Smooth muscle cell (in vitro differentiated cells): ENCODE results near the gene HTRA3. TPM values are rescaled to one million over a fixed set of nuclear protein-coding genes. Genes with fewer than 3 reads are reported as not detected.

Experiments used
- DNase-seq: peaks from one replicate; lab custom pipeline; 2025; ENCODE audit not compliant: unreplicated experiment; lab: John Stamatoyannopoulos, UW
- H2AFZ ChIP-seq: fragments of 200-600 bp; sonication (generic); 2 replicates; pipeline ENCODE4 v1.6.0; 2016; ENCODE audit warnings: antibody characterized with exemption, low read depth, mild to moderate bottlenecking
- H3F3A ChIP-seq: fragments of 200-600 bp; sonication (generic); 2 replicates; pipeline ENCODE4 v1.6.0; 2017; ENCODE audit warnings: antibody characterized with exemption, low read depth
- H3K27ac ChIP-seq: fragments of 200-600 bp; sonication (generic); 2 replicates; pipeline ENCODE4 v1.5.1; 2016; ENCODE audit warnings: low read depth, mild to moderate bottlenecking
- H3K27me3 ChIP-seq: fragments of 200-600 bp; sonication (generic); 2 replicates; pipeline ENCODE4 v1.6.1; 2016; ENCODE audit warnings: low read depth, mild to moderate bottlenecking
- H3K36me3 ChIP-seq: fragments of 200-600 bp; sonication (generic); 2 replicates; pipeline ENCODE4 v1.5.1; 2016; ENCODE audit warnings: low read depth
- H3K4me1 ChIP-seq: fragments of 200-600 bp; sonication (generic); 2 replicates; pipeline ENCODE4 v1.5.1; 2016; ENCODE audit warnings: low read depth
- H3K4me2 ChIP-seq: fragments of 200-600 bp; sonication (generic); 2 replicates; pipeline ENCODE4 v1.6.0; 2016; ENCODE audit warnings: mild to moderate bottlenecking
- H3K4me3 ChIP-seq: fragments of 200-600 bp; sonication (generic); 2 replicates; pipeline ENCODE4 v1.5.1; 2016; ENCODE audit warnings: mild to moderate bottlenecking
- H3K79me2 ChIP-seq: fragments of 200-600 bp; sonication (generic); 2 replicates; pipeline ENCODE4 v1.6.0; 2016; ENCODE audit warnings: low read depth, mild to moderate bottlenecking
- H3K9ac ChIP-seq: fragments of 200-600 bp; sonication (generic); 2 replicates; pipeline ENCODE4 v1.6.0; 2016; ENCODE audit warnings: low read depth
- H3K9me3 ChIP-seq: fragments of 200-600 bp; sonication (generic); replicated peaks from 2 replicates; pipeline ENCODE4 v1.5.1; 2016; ENCODE audit warnings: low read depth
- H4K20me1 ChIP-seq: fragments of 200-600 bp; sonication (generic); 2 replicates; pipeline ENCODE4 v1.6.0; 2016; ENCODE audit warnings: low read depth
- CTCF ChIP-seq: fragments of 200-600 bp; sonication (generic); IDR thresholded peaks from 2 replicates; pipeline ENCODE4 v1.5.1; 2017; ENCODE audit warnings: borderline replicate concordance, mild to moderate bottlenecking, antibody characterized with exemption; ENCODE audit not compliant: insufficient read depth, poor library complexity, severe bottlenecking
- WGBS: methylation state at CpG from one replicate; pipeline ENCODE4 v1.1.7; 2016; ENCODE audit warnings: low lambda C conversion rate; 5-methylcytosine and 5-hydroxymethylcytosine counted together
- polyA plus RNA-seq: library from polyadenylated mRNA; unstranded; fragments of >200 nt; fragmentation: Nextera tagmentation; extraction: Ambion mirVana; gene quantifications from 2 replicates; pipeline ENCODE4 v1.2.1, GENCODE V29; 2016
- total RNA-seq: library from RNA; depleted of rRNA; stranded (reverse); fragments of >200 nt; gene quantifications from 2 replicates; pipeline ENCODE4 v1.2.3, GENCODE V29; 2014

The HTRA3 gene
- total and polyA plus RNA-seq, 2 experiments from 2014 or later: 77.7 to 227 TPM

GRCh38 chr4:8245884-8246833, 23.4 kb upstream of the HTRA3 start:
- no peak overlapping the region for H3K9ac ChIP-seq
- no peak for TF ChIP-seq CTCF
- peaks cover 7% of the 10 kb centered on the region for H3K4me1 ChIP-seq
- no peaks in the 10 kb centered on the region for H3K79me2 ChIP-seq
- no peak overlapping the region for H3K27ac ChIP-seq
- no peaks in the 10 kb centered on the region for H3K27me3 ChIP-seq
- no peaks in the 10 kb centered on the region for H3K36me3 ChIP-seq
- 97% methylated on average over 31 of the region's 31 CpGs for WGBS
- no peak overlapping the region for H3K4me3 ChIP-seq
- H3K9me3 ChIP-seq: no peaks in the 10 kb centered on the region
- H2AFZ ChIP-seq: no peak overlapping the region
- no peaks in the 10 kb centered on the region for H3F3A ChIP-seq
- no peak overlapping the region for H3K4me2 ChIP-seq
- no peak for DNase-seq
- H4K20me1 ChIP-seq: no peaks in the 10 kb centered on the region

- no peak for TF ChIP-seq CTCF
- peak overlapping the region; percentile 21 for H3K4me2 ChIP-seq
- H4K20me1 ChIP-seq: no peaks in the 10 kb centered on the region
- no peak for DNase-seq
- 70% methylated on average over 31 of the region's 31 CpGs for WGBS
- H3K9me3 ChIP-seq: no peaks in the 10 kb centered on the region
- H3K4me3 ChIP-seq: no peak overlapping the region
- H2AFZ ChIP-seq: no peak overlapping the region
- H3K27ac ChIP-seq: no peak overlapping the region
- H3K9ac ChIP-seq: no peak overlapping the region
- H3F3A ChIP-seq: peaks cover 4% of the 10 kb centered on the region
- no peaks in the 10 kb centered on the region for H3K36me3 ChIP-seq
- no peaks in the 10 kb centered on the region for H3K27me3 ChIP-seq
- H3K4me1 ChIP-seq: peaks cover 6% of the 10 kb centered on the region
- H3K79me2 ChIP-seq: no peaks in the 10 kb centered on the region
These were observed 22.3 kb upstream of the HTRA3 start for GRCh38 chr4:8247047-8247930.

- Histone ChIP-seq H3K9ac (no peak overlapping the region), H3K27ac (no peak overlapping the region)
- no peak for TF ChIP-seq CTCF
These were observed 21.5 kb upstream of the HTRA3 start for GRCh38 chr4:8248091-8248490.

More at GRCh38 chr4:8248091-8248490, 21.5 kb upstream of the HTRA3 start:
- Histone ChIP-seq H3K36me3 (no peaks in the 10 kb centered on the region), H3K4me3 (no peak overlapping the region), H3K79me2 (no peaks in the 10 kb centered on the region), H3K4me2 (no peak overlapping the region), H3K9me3 (no peaks in the 10 kb centered on the region), H3K4me1 (peaks cover 2% of the 10 kb centered on the region), H4K20me1 (no peaks in the 10 kb centered on the region), H2AFZ (no peak overlapping the region), H3K27me3 (no peaks in the 10 kb centered on the region), H3F3A (peaks cover 8% of the 10 kb centered on the region)
- WGBS: 86% methylated on average over 7 of the region's 7 CpGs
- no peak for DNase-seq
